Activated naive CD8-positive, alpha-beta T cell (primary cell): Measurements from ENCODE around the gene SYTL2.
A peak's percentile ranks its signal among the peaks of the same experiment; 100 is the strongest.

ENCODE experiments used
- H3K27ac Mint-ChIP-seq: one replicate; pipeline ENCODE4 v1.8.0; 2021; ENCODE audit warnings: mixed read lengths
- H3K27me3 Mint-ChIP-seq: one replicate; pipeline ENCODE4 v1.8.0; 2021; ENCODE audit warnings: mixed read lengths
- H3K36me3 Mint-ChIP-seq: one replicate; pipeline ENCODE4 v1.8.0; 2021; ENCODE audit warnings: mixed read lengths
- H3K4me1 Mint-ChIP-seq: one replicate; pipeline ENCODE4 v1.8.0; 2021; ENCODE audit warnings: low read depth, mixed read lengths
- H3K4me3 Mint-ChIP-seq: one replicate; pipeline ENCODE4 v1.8.0; 2021; ENCODE audit warnings: mild to moderate bottlenecking, mixed read lengths
- H3K9me3 Mint-ChIP-seq: one replicate; pipeline ENCODE4 v1.8.0; 2021; ENCODE audit warnings: low read depth, mixed read lengths

Gene SYTL2

GRCh38 chr11:85813721-85814120, 2.8 kb upstream of the SYTL2 start:
- peaks cover 42% of the 10 kb centered on the region for H3K4me1 Mint-ChIP-seq
- H3K4me3 Mint-ChIP-seq: no peak overlapping the region
- peaks cover 2% of the 10 kb centered on the region for H3K36me3 Mint-ChIP-seq
- no peak overlapping the region for H3K27ac Mint-ChIP-seq
- H3K27me3 Mint-ChIP-seq: no peaks in the 10 kb centered on the region
- H3K9me3 Mint-ChIP-seq: no peaks in the 10 kb centered on the region

- Mint-ChIP-seq H3K9me3 (no peaks in the 10 kb centered on the region), H3K4me3 (peak overlapping the region; percentile 88), H3K27me3 (no peaks in the 10 kb centered on the region), H3K4me1 (peaks cover 44% of the 10 kb centered on the region), H3K36me3 (peaks cover 2% of the 10 kb centered on the region), H3K27ac (no peak overlapping the region)
These were observed 683 bp upstream of the SYTL2 start for GRCh38 chr11:85811624-85812023.

- H3K4me3 Mint-ChIP-seq: peak overlapping the region; percentile 90
- no peaks in the 10 kb centered on the region for H3K9me3 Mint-ChIP-seq
- peaks cover 2% of the 10 kb centered on the region for H3K36me3 Mint-ChIP-seq
- H3K4me1 Mint-ChIP-seq: peaks cover 50% of the 10 kb centered on the region
- H3K27me3 Mint-ChIP-seq: no peaks in the 10 kb centered on the region
- H3K27ac Mint-ChIP-seq: peak overlapping the region; percentile 54
These were observed 445 bp downstream of the SYTL2 start for GRCh38 chr11:85810521-85810870.

- Mint-ChIP-seq H3K36me3 (peaks cover 2% of the 10 kb centered on the region), H3K4me1 (peaks cover 46% of the 10 kb centered on the region), H3K4me3 (peak overlapping the region; percentile 90), H3K27ac (peak overlapping the region; percentile 54), H3K9me3 (no peaks in the 10 kb centered on the region), H3K27me3 (no peaks in the 10 kb centered on the region)
These were observed 1.1 kb downstream of the SYTL2 start for GRCh38 chr11:85809863-85810262.

- Mint-ChIP-seq H3K9me3 (no peaks in the 10 kb centered on the region), H3K4me3 (peak overlapping the region; percentile 90), H3K4me1 (peaks cover 43% of the 10 kb centered on the region), H3K27me3 (no peaks in the 10 kb centered on the region), H3K27ac (no peak overlapping the region), H3K36me3 (peaks cover 2% of the 10 kb centered on the region)
These were observed 1.8 kb downstream of the SYTL2 start for GRCh38 chr11:85809191-85809590.

GRCh38 chr11:85806876-85807275, 4.1 kb downstream of the SYTL2 start:
- Mint-ChIP-seq H3K27me3 (no peaks in the 10 kb centered on the region), H3K27ac (no peak overlapping the region), H3K4me3 (no peak overlapping the region), H3K4me1 (peaks cover 39% of the 10 kb centered on the region), H3K9me3 (no peaks in the 10 kb centered on the region), H3K36me3 (peaks cover 5% of the 10 kb centered on the region)

GRCh38 chr11:85806016-85806415, 4.9 kb downstream of the SYTL2 start:
- peaks cover 3% of the 10 kb centered on the region for H3K9me3 Mint-ChIP-seq
- peak overlapping the region; percentile 16 for H3K27ac Mint-ChIP-seq
- no peak overlapping the region for H3K4me3 Mint-ChIP-seq
- peaks cover 37% of the 10 kb centered on the region for H3K4me1 Mint-ChIP-seq
- H3K27me3 Mint-ChIP-seq: no peaks in the 10 kb centered on the region
- H3K36me3 Mint-ChIP-seq: peaks cover 8% of the 10 kb centered on the region

GRCh38 chr11:85805387-85805786, 5.6 kb downstream of the SYTL2 start:
- no peak overlapping the region for H3K4me3 Mint-ChIP-seq
- no peaks in the 10 kb centered on the region for H3K27me3 Mint-ChIP-seq
- peaks cover 39% of the 10 kb centered on the region for H3K4me1 Mint-ChIP-seq
- H3K36me3 Mint-ChIP-seq: peaks cover 8% of the 10 kb centered on the region
- no peak overlapping the region for H3K27ac Mint-ChIP-seq
- peaks cover 3% of the 10 kb centered on the region for H3K9me3 Mint-ChIP-seq

- Mint-ChIP-seq H3K4me1 (peaks cover 34% of the 10 kb centered on the region), H3K9me3 (peaks cover 3% of the 10 kb centered on the region), H3K27me3 (no peaks in the 10 kb centered on the region), H3K4me3 (no peak overlapping the region), H3K27ac (no peak overlapping the region), H3K36me3 (peaks cover 9% of the 10 kb centered on the region)
These were observed 7.0 kb downstream of the SYTL2 start for GRCh38 chr11:85803920-85804319.

DNA sequence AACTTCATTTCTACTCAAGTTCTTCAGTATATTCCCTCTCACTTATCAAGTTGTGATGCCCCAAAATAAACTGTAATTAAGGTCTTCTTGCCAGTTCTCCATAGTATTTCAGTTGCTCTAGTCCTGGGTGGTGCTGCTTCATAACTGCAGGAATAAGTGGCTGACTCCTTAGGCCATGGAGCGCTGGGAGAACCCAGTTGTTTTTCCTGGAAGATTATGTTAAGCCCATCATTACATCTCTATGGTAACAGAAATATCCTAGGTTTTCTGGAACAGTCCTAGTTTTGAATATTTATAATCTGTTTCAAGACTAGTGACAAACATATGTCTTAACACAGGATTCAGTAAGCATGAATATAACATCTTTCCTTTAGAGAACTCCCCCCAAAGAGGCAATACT, 7.6 kb downstream of the SYTL2 start:
- Mint-ChIP-seq H3K4me3 (no peak overlapping the region), H3K9me3 (peaks cover 3% of the 10 kb centered on the region), H3K36me3 (peaks cover 9% of the 10 kb centered on the region), H3K27ac (no peak overlapping the region), H3K4me1 (peaks cover 31% of the 10 kb centered on the region), H3K27me3 (no peaks in the 10 kb centered on the region)

- peaks cover 30% of the 10 kb centered on the region for H3K4me1 Mint-ChIP-seq
- H3K36me3 Mint-ChIP-seq: peaks cover 9% of the 10 kb centered on the region
- H3K4me3 Mint-ChIP-seq: no peak overlapping the region
- H3K27ac Mint-ChIP-seq: no peak overlapping the region
- H3K9me3 Mint-ChIP-seq: peaks cover 3% of the 10 kb centered on the region
- no peaks in the 10 kb centered on the region for H3K27me3 Mint-ChIP-seq
These were observed 9.4 kb downstream of the SYTL2 start for GRCh38 chr11:85801527-85801926.

DNA sequence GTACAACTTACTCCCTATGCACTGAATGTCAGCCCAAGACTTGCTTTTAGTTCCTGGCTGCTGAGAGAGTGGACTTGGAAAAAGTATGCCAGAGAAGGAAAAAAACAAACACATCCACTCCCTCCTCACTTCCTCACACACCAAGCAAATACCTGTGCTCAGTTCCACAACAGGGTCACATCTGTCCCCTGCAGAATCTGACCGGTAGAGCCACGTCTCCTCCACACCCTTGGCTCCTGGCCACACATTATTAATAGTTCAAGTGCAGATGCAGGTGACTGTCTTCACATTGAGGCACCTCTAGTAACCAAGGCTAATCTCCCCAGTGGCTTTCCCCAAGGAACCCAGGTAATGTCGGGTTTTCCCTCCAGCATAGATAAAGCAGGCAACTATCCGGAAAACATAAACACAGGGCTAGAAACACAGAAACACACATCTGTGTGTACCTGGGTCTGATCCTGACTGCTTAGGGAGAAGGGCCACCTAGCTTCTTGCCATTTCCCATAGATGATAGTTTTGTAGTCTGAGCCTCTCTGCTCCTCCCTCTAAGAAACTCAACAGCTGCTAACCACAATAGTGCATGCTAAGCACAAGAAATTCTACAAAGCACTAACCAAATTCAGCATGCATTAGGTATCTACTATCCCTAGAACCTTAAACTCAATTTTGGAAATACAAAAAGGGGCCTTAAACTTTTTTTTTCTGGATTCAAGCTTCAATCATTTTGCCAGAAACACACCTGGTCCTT, 10.2 kb downstream of the SYTL2 start:
- Mint-ChIP-seq H3K9me3 (peaks cover 3% of the 10 kb centered on the region), H3K27me3 (no peaks in the 10 kb centered on the region), H3K27ac (no peak overlapping the region), H3K4me1 (peaks cover 26% of the 10 kb centered on the region), H3K4me3 (no peak overlapping the region), H3K36me3 (peaks cover 9% of the 10 kb centered on the region)

- Mint-ChIP-seq H3K27me3 (no peaks in the 10 kb centered on the region), H3K36me3 (peaks cover 9% of the 10 kb centered on the region), H3K4me1 (peaks cover 31% of the 10 kb centered on the region), H3K27ac (no peak overlapping the region), H3K4me3 (no peak overlapping the region), H3K9me3 (peaks cover 3% of the 10 kb centered on the region)
These were observed 11.8 kb downstream of the SYTL2 start for GRCh38 chr11:85799142-85799541.

GRCh38 chr11:85798361-85798760, 12.6 kb downstream of the SYTL2 start:
- no peak overlapping the region for H3K27ac Mint-ChIP-seq
- no peaks in the 10 kb centered on the region for H3K27me3 Mint-ChIP-seq
- peaks cover 31% of the 10 kb centered on the region for H3K4me1 Mint-ChIP-seq
- H3K4me3 Mint-ChIP-seq: no peak overlapping the region
- H3K36me3 Mint-ChIP-seq: peaks cover 6% of the 10 kb centered on the region
- H3K9me3 Mint-ChIP-seq: peaks cover 3% of the 10 kb centered on the region

DNA sequence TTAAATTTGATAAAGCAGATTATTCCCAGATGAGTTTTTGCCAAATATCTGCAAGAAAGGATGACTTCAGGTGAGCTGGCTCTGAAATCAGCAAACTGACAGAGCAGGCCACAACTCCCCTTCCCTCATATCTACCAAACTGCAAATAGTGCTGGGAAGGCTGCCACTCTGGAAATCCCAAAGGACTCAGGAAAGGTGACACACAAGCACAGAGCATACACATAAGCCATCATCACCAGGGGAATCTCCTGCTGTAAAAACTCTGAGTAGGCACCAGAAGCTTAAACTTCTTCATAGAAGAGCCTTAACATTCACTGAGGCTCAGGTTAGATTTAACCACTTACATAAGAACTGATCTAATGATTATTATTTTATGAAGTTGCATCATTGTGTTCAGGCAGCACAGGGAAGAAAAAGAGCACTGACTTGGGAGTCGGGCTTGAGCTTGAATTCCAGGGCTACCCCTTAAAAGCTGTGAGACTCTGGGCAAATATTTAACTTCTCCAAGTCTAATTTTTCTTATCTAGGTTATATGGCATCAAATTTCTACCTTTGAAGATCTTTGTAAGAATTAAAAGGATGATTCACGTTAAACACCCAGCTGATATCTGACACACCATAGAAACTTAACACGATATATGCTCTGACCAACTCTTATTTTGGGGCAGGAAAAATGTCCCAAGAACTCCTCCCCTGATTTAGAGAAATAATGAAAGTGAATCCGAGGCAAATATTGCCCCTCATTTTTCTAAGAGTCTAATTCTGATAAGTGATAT, 15.0 kb downstream of the SYTL2 start:
- Mint-ChIP-seq H3K4me1 (peaks cover 27% of the 10 kb centered on the region), H3K27ac (no peak overlapping the region), H3K27me3 (no peaks in the 10 kb centered on the region), H3K9me3 (no peaks in the 10 kb centered on the region), H3K4me3 (no peak overlapping the region), H3K36me3 (peaks cover 4% of the 10 kb centered on the region)
